A375 (cell line): ENCODE results near the gene RAB5B. TPM values are rescaled to one million over a fixed set of nuclear protein-coding genes. Genes with fewer than 3 reads are reported as not detected.

Experiments
- total RNA-seq: library from RNA; depleted of rRNA; stranded (reverse); fragments of >200 nt; shearing (Covaris generic); gene quantifications from 2 replicates; pipeline ENCODE4 v1.2.3, GENCODE V29; 2014; rRNA removed

RAB5B gene, protein sequence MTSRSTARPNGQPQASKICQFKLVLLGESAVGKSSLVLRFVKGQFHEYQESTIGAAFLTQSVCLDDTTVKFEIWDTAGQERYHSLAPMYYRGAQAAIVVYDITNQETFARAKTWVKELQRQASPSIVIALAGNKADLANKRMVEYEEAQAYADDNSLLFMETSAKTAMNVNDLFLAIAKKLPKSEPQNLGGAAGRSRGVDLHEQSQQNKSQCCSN
- total RNA-seq: 27.6 and 29.7 TPM in 2 replicates

DNA sequence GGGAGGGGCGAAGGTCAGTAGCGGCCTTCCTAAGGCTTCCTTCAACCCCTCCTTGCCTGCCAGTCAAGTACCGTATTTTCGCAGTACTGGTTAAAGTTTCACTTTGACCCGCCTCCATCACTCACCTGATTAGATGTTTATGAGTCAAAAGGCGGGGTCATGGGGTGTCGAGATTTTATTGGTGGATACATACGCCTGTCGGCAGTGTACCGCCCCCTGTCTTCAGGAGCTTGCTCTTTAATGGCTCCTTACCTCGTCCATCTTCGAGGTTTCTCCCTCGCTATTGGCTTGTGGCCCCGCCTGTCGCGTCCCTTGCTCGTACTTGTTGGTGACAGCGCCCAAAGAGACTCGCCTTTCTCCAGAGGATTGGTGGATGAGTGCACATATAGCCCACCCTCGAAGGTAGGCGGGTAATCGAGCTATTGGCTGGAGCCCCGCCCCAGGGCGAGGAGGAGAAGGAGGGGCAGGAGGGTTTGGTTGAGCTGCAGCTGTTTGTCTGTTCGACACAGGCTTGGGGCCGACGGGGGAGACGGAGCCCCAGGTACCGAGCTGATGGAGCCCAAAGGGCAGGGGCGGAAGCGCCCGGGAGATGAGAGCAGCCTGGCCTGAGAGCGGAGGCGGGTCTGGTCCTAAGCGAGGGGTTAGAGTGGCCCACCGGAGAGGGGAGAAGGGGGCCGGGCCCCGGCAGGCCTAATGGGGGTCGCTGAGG lies at the start of gene RAB5B:
Gene RAB5B, plus strand, starts transcription at position 480 of the 709 bp plus-strand sequence. CDS start 12,883 bp downstream, outside the sequence.

DNA sequence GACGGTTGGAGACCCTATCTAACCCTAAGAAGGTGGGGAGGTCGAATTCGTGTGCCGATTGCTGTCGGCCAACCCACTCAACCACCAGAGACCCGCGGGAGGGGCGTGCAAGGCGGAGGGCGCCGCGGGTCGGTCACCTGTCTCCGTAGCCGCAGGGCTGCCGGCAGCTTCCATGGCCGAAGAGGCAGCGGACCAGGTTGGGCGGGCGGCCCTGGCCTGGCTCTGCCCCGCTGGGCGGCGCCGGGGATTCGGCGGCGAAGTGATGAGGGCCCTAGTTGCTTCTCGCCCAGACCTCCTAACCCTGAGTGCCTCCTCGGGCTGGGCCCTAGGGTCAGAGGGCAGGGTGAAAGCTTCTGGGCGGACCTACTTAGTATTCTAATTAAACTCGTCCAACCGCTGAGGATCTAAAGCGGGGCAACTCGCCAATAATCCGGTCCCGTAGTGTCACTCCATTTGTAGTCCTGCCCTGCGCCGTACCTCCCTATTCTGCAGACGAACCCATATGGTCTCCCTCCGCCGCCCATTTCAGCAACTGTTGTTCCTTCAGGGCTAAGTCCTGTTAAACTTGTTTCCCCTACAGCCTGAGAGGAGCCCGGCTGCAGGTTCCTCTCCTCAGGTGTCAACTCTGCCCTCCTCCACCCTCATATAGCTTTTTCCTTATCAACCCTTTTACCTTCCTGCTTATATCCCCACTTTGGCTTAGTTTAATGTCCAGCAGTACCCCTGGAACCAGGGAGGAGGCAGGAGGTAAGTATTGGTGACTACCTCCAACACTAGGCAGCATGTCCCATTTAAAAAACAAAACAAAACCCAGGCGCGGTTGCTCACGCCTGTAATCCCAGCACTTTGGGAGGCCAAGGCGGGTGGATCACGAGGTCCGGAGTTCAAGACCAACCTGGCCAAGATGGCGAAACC lies 46.0 kb upstream of the RAB5B start, which contains the start of gene PYM1:
Gene PYM1, minus strand, starts transcription at position 307 of the 915 bp plus-strand sequence. Its CDS starts 133 bp downstream, at position 174.

GRCh38 chr12:55930771-55931316 lies 43.0 kb upstream of the RAB5B start, which contains the start of gene DGKA:
Gene DGKA (plus strand): TSS chr12:55931162. CDS start chr12:55936504, 5,342 bp downstream.

GRCh38 chr12:55965941-55966407 lies 7.9 kb upstream of the RAB5B start, which contains the start of gene PMEL:
Gene PMEL (minus strand): TSS chr12:55966042. CDS start chr12:55966011, 31 bp downstream.

DNA sequence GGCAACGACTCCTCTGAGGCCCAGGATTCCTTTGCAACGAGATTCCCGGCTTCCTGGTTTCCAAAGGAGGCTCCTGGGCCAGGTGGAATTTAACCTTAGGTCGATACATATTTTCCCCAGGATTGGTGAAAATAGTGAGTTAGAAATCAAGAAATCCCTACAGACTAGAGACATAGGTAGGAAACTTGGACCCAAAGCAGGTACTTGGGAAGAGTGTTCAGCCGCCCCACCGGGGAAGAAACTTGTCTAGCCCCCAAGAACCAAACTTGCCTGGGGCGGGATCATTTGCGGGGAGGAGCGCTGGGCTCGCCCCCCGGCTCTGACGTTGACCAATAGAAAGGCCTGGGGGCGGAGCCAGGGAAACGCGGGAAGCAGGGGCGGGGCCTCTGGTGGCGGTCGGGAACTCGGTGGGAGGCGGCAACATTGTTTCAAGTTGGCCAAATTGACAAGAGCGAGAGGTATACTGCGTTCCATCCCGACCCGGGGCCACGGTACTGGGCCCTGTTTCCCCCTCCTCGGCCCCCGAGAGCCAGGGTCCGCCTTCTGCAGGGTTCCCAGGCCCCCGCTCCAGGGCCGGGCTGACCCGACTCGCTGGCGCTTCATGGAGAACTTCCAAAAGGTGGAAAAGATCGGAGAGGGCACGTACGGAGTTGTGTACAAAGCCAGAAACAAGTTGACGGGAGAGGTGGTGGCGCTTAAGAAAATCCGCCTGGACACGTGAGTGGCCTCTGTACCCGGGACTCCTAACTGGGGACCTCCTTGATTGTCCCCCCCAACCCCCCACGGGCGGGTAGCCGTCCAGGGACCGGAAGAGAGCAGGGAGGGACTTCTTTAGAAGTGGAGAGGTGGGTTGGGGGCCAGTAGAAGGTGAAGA lies 7.2 kb upstream of the RAB5B start, which contains the start of gene CDK2:
Gene CDK2, plus strand, starts transcription at position 423 of the 874 bp plus-strand sequence. Its CDS starts 179 bp downstream, at position 602.

GRCh38 chr12:55996715-55997534 lies 23.0 kb downstream of the RAB5B start, which contains the start of gene SUOX:
Gene SUOX (plus strand): TSS chr12:55997276. CDS start chr12:56002222, 4,946 bp downstream.

DNA sequence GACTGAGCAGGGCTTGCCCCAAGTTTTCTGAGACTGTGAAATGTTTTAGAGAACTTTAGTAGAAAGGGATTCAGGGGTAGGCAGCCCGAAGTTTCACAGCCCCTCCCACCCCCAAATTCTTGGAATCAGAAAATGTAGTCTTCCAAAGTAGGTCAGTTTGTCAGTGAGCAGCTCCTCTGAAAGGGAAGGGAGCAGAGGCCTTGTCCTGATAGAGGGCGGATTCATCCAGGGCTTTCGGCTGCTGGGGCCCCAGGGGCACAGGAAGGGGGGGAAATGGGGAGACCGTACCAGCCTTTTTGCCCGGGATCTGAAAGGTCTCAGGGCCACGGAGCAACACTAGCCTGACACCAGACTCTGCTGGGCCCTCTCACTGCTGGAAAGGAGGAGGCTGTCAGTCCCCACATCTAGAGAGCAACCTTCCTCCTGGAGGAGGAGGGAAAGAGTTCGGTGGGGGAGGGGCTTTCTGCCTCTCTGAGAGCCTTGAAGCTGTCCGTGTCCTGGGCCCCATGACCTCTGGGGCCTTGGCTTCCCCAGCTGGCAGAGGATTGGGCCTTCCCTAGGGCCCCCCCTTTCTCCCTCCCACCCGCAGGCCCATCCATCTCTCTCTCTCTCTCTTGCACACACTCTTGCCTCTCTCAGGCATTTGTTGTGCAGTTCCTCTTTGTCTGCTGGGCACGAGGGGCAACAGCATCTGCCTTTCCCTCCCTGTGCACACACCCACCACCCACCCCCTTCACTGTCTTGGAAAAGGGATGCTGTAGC lies 46.7 kb downstream of the RAB5B start, which contains the start of gene IKZF4:
Gene IKZF4, plus strand, starts transcription at position 621 of the 762 bp plus-strand sequence. CDS start 451 bp downstream, outside the sequence.

DNA sequence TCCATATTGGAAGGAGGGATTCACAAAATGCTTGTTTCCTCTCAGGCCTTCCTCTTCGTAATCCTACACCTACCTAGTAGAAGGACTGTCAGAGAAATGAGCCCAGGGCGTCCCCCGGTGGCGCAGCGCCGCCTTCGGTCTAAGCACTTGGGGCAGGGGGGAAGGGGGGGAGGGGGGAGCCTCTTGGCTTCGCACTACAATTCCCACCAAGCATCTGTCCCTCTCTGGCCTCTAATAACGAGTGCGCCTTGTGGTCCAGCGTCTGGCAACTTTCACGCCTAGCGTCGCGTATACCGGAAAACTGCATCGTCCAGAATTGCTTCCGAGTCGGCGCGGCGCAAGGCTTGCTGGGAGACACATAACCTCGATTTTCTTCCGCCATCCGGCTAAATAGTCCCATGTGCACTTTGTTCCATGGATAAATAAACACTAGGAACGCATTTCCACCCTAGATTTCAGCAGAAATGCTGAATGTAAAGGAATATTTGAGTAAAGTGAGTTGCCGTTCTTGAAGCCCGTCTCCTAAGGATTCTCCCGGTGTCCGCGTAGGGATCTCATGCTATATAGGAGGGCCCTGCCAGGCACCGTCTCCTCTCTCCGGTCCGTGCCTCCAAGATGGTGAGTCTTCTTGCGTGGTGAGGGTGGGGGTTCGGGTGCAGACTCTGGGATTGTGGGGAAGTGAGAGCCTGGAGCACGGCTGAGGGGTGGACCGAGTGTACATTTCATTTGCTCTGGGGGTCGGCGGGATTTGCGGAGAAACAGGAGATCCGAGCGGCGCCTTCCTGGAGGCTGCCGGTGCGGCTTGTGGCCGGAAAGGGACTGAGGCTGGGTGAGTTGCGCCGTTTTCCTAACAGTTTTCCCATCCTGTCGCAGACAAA lies 67.9 kb downstream of the RAB5B start, which contains the start of gene RPS26:
Gene RPS26, plus strand, starts transcription at position 367 of the 878 bp plus-strand sequence. Its CDS starts 249 bp downstream, at position 616.

Other genes with a start within 250 kb of the RAB5B start
- gene CD63, start 245.1 kb upstream of the RAB5B start, total RNA-seq: 883 and 969 TPM in 2 replicates
- 13.4 and 17.0 TPM in 2 replicates for gene GDF11, start 231.0 kb upstream of the RAB5B start, total RNA-seq
- gene SARNP, start 156.4 kb upstream of the RAB5B start, total RNA-seq: 155 and 176 TPM in 2 replicates
- 19.9 and 24.5 TPM in 2 replicates for gene ORMDL2, start 156.0 kb upstream of the RAB5B start, total RNA-seq
- 47.0 and 47.4 TPM in 2 replicates for gene DNAJC14, start 144.5 kb upstream of the RAB5B start, total RNA-seq
- 2.0 and 3.9 TPM in 2 replicates for gene MMP19, start 131.1 kb upstream of the RAB5B start, total RNA-seq
- gene PYM1, start 46.2 kb upstream of the RAB5B start, total RNA-seq: 42.0 and 55.8 TPM in 2 replicates
- gene DGKA, start 42.9 kb upstream of the RAB5B start, total RNA-seq: 29.5 and 33.4 TPM in 2 replicates
- 1.0 and 1.5 TPM in 2 replicates for gene PMEL, start 8.0 kb upstream of the RAB5B start, total RNA-seq
- 98.9 and 102 TPM in 2 replicates for gene CDK2, start 7.2 kb upstream of the RAB5B start, total RNA-seq
- 12.9 and 14.9 TPM in 2 replicates for gene SUOX, start 23.2 kb downstream of the RAB5B start, total RNA-seq
- gene IKZF4, start 47.0 kb downstream of the RAB5B start, total RNA-seq: 1.7 and 1.8 TPM in 2 replicates
- gene RPS26, start 67.8 kb downstream of the RAB5B start, total RNA-seq: 184 and 199 TPM in 2 replicates
- gene ERBB3, start 106.1 kb downstream of the RAB5B start, total RNA-seq: 156 and 173 TPM in 2 replicates
- 478 and 571 TPM in 2 replicates for gene PA2G4, start 130.5 kb downstream of the RAB5B start, total RNA-seq
- 7,110 and 8,345 TPM in 2 replicates for gene RPL41, start 142.6 kb downstream of the RAB5B start, total RNA-seq
- 6.1 and 7.4 TPM in 2 replicates for gene ZC3H10, start 144.2 kb downstream of the RAB5B start, total RNA-seq
- 122 and 134 TPM in 2 replicates for gene ESYT1, start 154.2 kb downstream of the RAB5B start, total RNA-seq
- 192 and 196 TPM in 2 replicates for gene MYL6B, start 178.5 kb downstream of the RAB5B start, total RNA-seq
- 1,070 and 1,254 TPM in 2 replicates for gene MYL6, start 184.3 kb downstream of the RAB5B start, total RNA-seq
- 44.2 and 50.5 TPM in 2 replicates for gene SMARCC2, start 215.4 kb downstream of the RAB5B start, total RNA-seq
- gene RNF41, start 247.8 kb downstream of the RAB5B start, total RNA-seq: 115 and 119 TPM in 2 replicates